GM19023 (cell line): ENCODE measurements around the gene FGF3.

ENCODE experiments used
- ATAC-seq: cut with Tn5 transposase; IDR thresholded peaks from one replicate; pipeline ENCODE4 v1.9.1; 2021; ENCODE audit warnings: mild to moderate bottlenecking, moderate library complexity; ENCODE audit not compliant: unreplicated experiment

Gene FGF3

GRCh38 chr11:69825037-69825834 is 6.0 kb upstream of the FGF3 start:
- ATAC-seq, result no peak

- ATAC-seq, result no peak
Observed at GRCh38 chr11:69823641-69824265, 4.5 kb upstream of the FGF3 start.

GRCh38 chr11:69822676-69823494 is 3.7 kb upstream of the FGF3 start:
- no peak for ATAC-seq

- no peak for ATAC-seq
Observed at GRCh38 chr11:69821511-69822040, 2.4 kb upstream of the FGF3 start.

GRCh38 chr11:69820441-69820840 is 1.2 kb upstream of the FGF3 start:
- no peak for ATAC-seq

GRCh38 chr11:69819541-69820070 is 390 bp upstream of the FGF3 start:
- ATAC-seq, result no peak

GRCh38 chr11:69818231-69818602 is 999 bp downstream of the FGF3 start:
- ATAC-seq, result no peak

- ATAC-seq, result no peak
Observed at GRCh38 chr11:69817265-69818230, 1.7 kb downstream of the FGF3 start.

- no peak for ATAC-seq
Observed at GRCh38 chr11:69816671-69817070, 2.5 kb downstream of the FGF3 start.

- no peak for ATAC-seq
Observed at GRCh38 chr11:69815973-69816372, 3.2 kb downstream of the FGF3 start.

GRCh38 chr11:69814902-69815301 is 4.3 kb downstream of the FGF3 start:
- no peak for ATAC-seq

- ATAC-seq, result no peak
Observed at GRCh38 chr11:69814411-69814810, 4.8 kb downstream of the FGF3 start.

- ATAC-seq, result no peak
Observed at GRCh38 chr11:69813839-69814238, 5.4 kb downstream of the FGF3 start.

GRCh38 chr11:69812946-69813345 is 6.3 kb downstream of the FGF3 start:
- no peak for ATAC-seq

GRCh38 chr11:69812256-69812655 is 7.0 kb downstream of the FGF3 start:
- ATAC-seq, result no peak

- no peak for ATAC-seq
Observed at GRCh38 chr11:69811431-69811830, 7.8 kb downstream of the FGF3 start.

- no peak for ATAC-seq
Observed at GRCh38 chr11:69810289-69811118, 8.7 kb downstream of the FGF3 start.

GRCh38 chr11:69808667-69809086 is 10.5 kb downstream of the FGF3 start:
- no peak for ATAC-seq
